ENCODE results near the gene RXRA.

DNA sequence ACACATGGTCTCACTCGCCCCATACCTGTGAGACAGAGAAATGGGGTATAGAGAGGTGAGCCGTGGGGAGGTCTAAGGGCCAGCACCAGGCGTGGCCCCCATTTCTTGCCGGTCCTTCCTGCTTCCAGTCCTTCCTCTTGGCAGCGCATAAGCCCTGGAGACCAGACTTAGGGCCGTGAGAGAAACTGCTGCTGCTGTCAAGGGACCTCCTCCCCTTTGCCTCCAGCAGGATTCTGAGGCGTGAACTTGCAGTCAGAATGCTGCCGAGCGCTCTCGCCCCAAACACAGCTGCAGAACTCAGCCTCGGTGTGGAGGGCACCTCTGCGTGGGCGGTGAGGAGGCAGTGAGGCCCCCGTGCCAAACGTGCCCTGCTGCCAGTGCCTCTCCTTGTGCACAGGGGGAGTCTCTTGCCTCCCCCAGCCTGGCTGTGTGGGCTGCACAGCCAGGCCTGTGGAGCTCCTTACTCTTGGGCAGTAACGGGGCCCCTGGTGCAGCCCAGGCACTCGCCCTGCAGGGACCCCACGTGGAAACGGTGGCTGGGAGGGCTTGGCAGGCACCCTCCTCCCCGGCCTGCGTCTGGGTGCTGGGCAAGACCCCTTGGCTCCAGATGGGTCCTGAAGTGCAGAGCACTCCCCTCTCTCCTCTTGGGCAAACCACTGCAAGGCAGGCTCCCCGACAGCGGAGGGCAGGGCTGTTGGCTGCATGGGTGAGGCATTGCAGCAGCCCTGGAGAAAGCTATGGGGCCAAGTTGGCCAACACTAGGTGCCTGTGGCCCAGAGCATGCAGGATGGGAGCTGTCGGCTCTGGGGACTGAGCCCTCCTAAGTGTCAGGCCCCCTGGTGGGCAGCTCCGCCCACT, 85.4 kb downstream of the RXRA start:
- TF ChIP-seq, protein P1, sequence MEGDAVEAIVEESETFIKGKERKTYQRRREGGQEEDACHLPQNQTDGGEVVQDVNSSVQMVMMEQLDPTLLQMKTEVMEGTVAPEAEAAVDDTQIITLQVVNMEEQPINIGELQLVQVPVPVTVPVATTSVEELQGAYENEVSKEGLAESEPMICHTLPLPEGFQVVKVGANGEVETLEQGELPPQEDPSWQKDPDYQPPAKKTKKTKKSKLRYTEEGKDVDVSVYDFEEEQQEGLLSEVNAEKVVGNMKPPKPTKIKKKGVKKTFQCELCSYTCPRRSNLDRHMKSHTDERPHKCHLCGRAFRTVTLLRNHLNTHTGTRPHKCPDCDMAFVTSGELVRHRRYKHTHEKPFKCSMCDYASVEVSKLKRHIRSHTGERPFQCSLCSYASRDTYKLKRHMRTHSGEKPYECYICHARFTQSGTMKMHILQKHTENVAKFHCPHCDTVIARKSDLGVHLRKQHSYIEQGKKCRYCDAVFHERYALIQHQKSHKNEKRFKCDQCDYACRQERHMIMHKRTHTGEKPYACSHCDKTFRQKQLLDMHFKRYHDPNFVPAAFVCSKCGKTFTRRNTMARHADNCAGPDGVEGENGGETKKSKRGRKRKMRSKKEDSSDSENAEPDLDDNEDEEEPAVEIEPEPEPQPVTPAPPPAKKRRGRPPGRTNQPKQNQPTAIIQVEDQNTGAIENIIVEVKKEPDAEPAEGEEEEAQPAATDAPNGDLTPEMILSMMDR (IDR thresholded peaks at IDR 0.05; ENCODE audit: extremely low read depth in 1 of 2, insufficient read depth in 1 of 2, low read depth in 1 of 2, low read length in 2 of 2): no peak
- TF ChIP-seq, protein P2, sequence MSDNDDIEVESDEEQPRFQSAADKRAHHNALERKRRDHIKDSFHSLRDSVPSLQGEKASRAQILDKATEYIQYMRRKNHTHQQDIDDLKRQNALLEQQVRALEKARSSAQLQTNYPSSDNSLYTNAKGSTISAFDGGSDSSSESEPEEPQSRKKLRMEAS (IDR thresholded peaks at IDR 0.05; ENCODE audit: insufficient read depth, insufficient read length): no peak
- TF ChIP-seq POLR2A (IDR thresholded peaks at IDR 0.05; ENCODE audit: low read depth, low read length): no peak
- TF ChIP-seq EZH2 (IDR thresholded peaks at IDR 0.05; ENCODE audit: borderline replicate concordance, low read depth, low read length, severe bottlenecking): no peak
- TF ChIP-seq GATA2 (IDR thresholded peaks at IDR 0.05; ENCODE audit: insufficient read depth, insufficient read length, low read depth, low read length): no peak
- no peak for TF ChIP-seq MYC (IDR thresholded peaks at IDR 0.05; ENCODE audit: low read depth, low read length)
- TF ChIP-seq POLR2AphosphoS5 (IDR thresholded peaks at IDR 0.05; ENCODE audit: insufficient read depth, low read depth, low read length): no peak

All from endothelial cell of umbilical vein (primary cell).